NOMO-1 (cell line): ENCODE results near the gene CELA3B.
"Not testable (repeated sequence)": the region's sequence is repeated elsewhere in the genome, so short reads cannot be mapped to it uniquely, and the experiment has no call there.

Experiments used
- DNase-seq, 2 experiments: peaks; one replicate each; lab custom pipeline; 2025; ENCODE audit not compliant: unreplicated experiment in 2 of 2; lab: John Stamatoyannopoulos, UW

CELA3B gene, protein sequence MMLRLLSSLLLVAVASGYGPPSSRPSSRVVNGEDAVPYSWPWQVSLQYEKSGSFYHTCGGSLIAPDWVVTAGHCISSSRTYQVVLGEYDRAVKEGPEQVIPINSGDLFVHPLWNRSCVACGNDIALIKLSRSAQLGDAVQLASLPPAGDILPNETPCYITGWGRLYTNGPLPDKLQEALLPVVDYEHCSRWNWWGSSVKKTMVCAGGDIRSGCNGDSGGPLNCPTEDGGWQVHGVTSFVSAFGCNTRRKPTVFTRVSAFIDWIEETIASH

DNA sequence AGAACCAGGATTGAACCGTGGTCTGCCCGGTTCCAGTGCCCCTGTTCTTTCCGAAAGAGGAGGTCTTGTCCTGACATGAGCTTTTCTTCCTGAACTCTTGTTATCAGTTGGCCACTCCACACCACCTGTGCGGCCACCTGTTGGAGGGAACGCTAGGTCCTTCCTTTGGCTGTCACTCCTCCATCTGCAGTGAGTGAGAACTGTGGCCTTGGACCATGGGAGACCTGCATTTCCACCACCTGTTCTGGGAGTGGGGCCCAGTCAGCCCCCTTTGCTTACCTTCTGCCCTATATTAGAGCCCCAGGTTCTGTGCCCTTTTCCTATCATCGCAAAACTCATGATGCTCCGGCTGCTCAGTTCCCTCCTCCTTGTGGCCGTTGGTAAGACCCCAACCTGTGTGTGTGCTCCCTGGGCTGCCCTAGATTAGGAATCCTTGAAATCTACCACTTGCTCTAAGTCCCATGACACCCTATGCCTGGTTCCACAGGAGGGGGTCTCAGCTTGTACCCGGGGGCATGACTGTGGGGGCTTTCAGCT, at the start of gene CELA3B:
Gene CELA3B, plus strand, starts transcription at position 320 of the 537 bp plus-strand sequence. Its CDS starts 18 bp downstream, at position 338.
- not testable (repeated sequence) for DNase-seq

DNA sequence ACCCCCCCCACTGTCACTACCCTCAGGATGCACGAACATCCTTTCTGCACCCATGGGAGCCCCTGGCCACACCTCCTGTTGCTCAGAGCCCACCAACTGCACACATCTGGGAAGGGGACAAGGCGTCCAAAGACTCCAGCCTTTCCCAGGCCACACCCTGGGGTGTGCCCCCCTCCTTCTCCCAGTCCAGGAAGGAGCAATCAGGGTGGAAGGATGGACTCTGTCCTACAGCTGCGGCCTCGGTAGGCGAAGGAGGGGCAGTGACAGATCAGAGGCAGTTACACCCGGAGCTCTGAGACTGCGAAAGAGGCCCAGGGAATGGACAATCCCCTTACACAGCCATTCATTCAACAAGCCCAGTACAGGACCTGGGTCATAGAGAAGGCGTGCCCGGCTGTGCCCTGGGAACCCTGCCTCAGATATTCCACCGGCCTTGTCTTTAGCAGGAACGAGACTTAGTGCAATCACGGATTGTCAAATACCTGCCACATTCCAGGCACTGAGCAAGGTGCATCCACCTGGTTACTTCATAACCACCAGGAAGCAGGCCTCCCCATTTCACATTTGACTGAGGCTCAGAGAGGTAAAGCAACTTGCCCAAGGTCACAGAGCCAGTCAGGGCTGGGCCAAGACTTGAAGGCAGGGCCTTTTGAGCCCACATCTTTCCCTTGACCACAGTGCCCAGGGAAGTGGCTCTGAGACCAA, 49.1 kb upstream of the CELA3B start:
- DNase-seq = no peak

DNA sequence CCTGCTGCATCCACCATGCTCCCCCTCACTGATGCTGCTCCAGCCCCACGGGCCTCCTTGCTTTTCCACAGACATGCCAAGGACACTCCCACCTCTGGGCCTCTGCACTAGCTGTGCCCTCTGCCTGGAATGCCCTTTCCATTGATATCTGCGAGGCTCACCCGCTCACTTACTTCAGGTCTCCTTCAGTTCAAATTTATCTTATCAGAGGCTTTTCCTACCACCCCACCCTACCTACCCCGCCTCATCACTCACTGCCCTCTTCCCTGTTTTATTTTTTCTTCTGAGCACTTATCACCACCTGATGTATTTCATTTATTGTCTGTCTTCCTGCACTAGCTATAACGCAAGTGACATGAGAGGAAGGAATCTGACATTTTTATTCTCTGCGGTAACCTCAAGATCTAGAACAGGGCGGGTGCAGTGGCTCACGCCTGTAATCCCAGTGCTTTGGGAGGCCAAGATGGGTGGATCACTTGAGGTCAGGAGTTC, 46.7 kb upstream of the CELA3B start:
- no peak for DNase-seq

DNA sequence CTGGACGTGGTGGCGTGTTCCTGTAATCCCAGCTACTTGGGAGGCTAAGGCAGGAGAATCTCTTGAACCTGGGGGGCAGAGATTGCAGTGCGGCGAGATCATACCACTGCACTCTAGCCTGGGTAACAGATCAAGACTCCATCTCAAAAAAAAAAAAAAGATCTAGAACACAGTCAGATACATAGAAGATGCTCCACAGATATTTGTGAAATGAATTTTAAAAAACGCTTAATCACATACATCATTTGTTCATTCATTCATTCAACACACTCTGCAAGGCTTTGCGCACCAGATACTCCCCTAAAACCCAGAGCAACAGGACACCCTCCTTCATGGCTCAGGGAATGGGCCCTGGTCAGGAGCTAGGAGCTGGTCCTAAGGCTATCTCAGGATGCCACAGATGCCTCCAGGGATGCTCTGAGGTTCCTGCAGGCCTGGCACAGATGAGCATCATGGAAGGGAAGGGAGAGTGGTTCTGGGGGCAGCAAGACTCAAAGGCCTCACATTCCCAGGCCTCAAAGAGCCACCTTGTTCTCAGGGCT, 46.1 kb upstream of the CELA3B start:
- DNase-seq = no peak

DNA sequence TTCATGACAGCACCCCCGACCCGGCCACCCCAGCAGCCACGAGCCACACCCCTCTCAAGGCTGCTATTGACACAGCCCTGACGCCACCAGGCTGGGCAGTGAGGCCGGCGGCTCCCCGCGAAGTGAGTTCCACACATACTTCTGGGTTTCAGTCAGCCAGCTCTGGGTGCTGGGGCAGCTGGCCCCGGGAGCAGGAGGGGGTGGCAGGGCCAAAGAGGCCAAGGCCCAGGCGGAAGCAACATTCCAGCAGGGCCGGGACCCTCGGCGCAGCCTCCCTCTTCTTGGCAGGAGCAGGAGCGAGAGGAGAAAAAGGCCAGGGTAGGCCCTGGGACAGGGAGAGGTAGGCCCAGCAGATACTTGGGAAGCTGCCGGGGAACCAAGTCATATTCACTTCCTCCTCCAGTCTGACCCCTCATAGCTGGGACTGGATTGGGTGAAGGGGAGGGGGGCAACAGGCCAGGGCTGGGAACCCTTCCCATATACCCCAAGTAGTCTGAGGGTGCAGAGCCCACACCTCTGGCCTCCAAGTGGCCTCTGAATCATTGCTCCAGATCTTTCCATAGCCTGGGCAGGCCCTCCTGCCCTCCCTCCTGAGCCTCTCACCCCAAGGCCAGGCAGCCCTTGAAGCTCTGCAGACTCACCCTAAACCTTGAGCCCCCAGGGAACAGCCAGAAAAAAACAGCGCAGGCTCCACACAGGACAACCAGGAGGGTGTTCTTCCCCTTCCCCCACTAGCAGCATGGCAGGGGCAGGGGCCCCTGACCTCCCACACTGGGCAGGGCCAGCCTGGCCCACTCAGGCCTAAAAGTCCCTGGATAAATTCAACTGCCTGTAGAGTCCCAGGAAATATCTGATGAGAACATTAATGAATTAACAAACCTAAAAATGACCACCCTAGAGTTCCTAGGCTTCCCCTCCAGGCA, 45.4 kb upstream of the CELA3B start:
- DNase-seq = no peak

DNA sequence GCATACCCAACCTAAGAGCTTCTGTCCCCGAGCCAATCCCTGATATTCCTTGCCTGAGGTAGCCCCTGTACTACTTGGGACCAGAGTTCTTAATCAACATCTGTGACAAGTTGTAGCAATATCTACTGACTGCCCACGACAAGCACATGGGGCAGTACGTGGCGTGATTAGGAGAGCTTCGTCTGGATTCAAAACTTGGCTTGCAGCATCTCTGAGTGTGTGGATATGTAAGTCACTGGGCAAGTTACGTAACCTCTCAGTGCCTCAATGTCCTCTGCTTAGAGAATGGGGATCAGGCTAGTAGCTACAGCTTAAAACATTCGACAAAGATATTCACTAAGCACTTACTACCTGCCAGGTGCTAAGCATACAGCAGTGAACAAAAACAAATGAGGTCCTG, 44.7 kb upstream of the CELA3B start:
- DNase-seq = no peak

DNA sequence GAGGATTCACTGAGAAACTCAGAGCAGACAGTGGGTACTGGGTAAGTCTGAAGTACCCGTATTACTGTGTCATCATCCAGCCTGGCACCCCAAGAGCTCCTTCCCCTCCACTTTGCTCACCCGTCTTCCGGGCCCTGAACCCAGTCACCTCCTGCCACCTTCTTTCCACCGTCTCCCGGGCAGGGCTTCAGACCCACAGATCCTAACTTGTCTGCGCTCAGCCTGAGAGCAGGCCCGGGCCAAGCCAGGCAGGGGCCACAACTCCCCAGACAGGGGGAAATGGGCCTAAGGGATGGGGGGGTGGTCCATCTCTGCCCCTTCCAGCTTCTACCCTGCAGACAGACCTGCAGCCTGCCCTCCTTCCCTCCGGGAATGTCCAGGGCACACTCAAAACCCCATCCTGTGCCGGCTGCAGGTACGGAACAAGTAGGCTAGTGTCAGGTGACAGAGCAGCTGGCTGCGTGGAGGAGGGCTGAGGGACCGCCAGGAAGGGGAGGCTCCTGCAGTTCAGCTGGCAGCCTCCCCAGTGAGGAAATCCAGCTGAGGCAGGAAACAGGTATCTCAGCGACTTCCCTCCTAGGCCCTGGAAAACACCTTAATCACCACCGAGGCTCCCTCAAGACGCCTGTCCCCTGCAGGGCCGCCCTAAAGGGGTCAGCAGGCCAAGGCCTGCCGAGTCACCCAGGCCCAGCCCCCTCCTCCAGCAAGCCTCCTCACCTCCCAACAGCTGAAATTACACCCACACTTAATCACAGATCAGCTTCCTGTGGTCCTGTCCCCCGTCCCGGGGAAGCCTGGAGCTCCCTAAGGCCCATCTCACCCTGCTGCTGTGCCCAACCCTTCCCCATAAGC, 43.2 kb upstream of the CELA3B start:
- no peak for DNase-seq

DNA sequence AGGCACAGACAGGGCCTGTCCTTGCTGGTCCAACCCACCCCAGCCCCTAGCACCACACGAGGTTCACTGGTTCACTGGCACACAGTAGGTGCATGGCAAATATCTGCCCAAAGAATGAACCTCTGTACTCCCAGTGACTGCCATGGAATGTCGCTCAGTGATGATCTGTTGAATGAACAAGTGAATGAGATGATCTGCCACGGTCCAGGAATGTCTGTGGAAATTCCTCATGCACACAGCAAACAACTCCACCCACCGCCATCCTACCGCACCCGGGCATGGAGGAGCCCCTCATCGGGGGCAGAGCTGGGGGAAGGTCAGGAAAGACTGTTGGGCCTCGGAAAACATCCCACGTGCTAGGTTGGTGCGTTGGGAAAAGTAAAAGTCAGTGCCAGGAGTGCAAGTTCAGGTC, 41.4 kb upstream of the CELA3B start:
- no peak for DNase-seq

DNA sequence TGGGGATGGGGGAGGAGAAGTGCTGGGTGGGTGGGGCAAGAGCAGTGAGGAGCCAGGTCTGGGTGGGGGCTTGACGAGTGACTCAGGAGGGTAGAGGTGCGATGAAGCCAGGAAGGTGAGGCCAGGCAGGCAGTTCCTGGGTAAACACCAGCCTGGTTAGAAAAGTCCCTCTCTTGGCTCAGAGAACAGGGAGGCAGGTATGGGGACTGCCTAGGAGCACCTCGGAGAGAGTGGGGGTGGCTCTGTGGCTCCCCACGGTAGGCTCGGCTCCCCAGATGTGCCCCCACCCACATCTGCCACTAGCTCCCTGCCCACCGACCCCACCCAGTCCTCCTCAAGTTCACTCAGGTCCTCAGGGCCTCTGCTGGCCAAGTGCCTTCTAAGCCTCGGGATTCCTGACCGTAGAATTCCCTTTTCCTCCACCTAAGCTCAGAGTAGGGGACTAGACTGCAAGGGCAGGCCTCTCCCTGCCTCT, 40.9 kb upstream of the CELA3B start:
- DNase-seq = no peak

DNA sequence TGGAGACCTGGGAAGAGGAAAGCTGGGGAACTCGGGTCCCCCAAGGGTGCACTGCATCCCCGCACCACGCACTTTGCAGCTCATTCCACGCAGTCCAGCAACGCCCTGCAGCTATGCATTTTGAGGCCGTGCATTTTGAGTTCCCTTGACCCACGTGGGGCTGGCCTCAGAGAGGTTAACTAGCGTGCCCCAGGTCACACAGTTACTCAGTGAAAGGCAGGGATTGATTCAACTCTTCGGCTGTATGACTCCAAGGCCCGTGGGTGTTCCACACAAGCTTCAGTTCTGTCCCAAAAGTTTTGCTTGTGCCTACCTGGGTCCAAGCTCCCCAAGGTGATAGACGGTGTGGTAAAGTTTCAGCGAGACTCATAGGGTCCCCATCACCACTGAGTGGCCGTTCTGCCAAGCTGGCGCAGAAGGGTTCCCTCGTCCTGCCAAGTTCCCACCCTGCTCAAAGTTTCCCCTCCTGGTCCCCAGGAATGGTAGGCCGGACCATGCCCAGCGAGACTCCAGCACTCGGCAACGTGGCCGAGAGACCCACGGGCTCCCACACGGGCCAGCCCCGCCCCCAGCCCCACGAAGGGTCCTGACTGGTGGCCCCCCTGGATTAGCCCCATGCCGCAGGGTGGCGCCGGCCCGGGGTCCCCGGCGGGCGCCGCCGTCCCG, 40.3 kb upstream of the CELA3B start:
- no peak for DNase-seq

DNA sequence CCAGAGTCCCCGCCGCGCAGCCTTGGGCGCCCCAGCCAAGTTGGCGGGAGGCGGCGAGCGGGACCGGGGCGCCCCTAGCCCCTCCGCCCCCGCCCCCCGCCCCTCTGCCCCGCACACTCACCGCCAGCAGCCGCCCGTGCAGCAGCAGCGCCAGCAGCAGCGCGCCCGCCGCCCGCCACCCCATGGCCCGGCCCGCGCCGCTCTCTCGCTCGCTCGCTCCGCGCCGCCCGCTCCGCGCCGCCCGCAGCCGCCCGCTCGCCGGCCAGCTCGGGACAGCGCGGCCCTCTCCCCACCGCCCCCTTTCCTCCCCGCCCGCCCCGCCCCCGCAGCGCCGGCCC, 39.8 kb upstream of the CELA3B start, which contains the start of gene HSPG2:
Gene HSPG2, minus strand, starts transcription at position 277 of the 338 bp plus-strand sequence. Its CDS starts 93 bp downstream, at position 184.
- DNase-seq = no peak

DNA sequence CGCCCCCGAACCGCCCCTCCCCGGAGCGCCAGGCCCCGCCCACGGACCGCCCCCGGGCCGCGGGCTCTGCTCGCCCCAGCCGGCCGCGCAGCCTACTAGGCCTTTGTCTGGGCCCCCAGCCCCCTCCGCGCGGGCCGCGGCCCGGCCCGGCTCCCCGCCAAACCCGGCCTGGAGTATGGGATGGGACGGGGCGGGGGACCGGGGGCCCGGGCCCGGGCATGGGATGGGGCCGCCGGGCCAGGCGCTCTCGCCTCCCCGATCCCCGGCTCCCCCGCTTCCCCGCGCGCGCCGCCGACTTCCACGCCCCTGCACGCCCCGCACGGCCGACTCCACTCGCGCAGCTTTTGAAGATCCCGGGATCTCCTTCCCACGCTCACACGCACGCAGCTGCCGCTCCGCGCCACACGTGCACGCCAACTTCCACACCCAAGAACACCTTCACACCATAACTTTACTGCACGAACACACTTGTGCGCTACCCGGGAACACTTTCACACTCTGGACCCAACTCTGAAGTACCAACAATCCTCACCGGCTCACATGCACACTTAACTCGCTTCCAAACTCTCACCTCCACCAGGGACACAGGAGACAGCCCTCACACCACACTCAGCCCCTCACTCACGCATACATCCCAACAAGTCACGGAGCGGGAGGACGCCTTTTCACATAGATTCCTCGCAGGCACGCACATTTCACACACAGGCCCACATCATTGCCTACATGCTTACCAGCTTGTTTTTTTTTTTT, 39.3 kb upstream of the CELA3B start:
- DNase-seq = peak; percentile 37 to 80

DNA sequence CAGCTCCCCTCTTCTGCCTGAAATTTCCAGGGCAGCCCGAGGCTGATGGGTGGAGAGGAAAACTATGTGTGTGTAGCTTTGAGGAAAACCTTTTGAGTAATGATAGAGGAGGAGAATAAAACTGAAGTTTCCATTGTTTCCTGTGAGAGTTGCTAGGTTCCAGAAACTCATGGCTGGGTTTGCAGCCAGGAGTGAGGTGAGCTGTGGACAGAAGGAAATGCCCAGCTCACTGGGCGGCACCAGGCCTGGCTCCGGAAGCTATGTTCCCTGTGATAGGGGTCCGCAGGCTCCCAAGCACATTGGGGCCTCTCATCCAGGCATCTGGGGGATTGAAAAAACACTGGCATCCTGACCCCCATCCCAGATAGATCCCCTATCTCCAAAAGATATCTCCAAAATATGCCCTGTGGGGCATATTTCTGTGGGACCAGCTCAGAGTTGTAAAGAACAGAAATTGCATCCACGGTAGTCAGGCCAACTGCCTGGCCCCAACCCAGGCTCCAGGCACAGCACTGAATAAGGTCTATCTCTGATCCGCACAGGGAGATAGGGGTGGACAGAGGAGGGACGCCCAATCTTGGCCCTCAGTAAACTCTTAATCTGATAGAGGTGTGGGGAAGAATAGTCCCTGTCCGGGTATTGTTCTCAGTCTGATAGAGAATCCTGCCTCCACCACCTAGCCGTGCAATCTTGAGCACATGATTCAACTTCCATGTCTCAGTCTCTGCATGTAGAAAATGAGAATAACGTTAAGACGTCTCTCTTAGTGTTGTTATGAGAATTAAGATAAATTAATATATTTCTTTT, 37.9 kb upstream of the CELA3B start:
- DNase-seq = no peak

DNA sequence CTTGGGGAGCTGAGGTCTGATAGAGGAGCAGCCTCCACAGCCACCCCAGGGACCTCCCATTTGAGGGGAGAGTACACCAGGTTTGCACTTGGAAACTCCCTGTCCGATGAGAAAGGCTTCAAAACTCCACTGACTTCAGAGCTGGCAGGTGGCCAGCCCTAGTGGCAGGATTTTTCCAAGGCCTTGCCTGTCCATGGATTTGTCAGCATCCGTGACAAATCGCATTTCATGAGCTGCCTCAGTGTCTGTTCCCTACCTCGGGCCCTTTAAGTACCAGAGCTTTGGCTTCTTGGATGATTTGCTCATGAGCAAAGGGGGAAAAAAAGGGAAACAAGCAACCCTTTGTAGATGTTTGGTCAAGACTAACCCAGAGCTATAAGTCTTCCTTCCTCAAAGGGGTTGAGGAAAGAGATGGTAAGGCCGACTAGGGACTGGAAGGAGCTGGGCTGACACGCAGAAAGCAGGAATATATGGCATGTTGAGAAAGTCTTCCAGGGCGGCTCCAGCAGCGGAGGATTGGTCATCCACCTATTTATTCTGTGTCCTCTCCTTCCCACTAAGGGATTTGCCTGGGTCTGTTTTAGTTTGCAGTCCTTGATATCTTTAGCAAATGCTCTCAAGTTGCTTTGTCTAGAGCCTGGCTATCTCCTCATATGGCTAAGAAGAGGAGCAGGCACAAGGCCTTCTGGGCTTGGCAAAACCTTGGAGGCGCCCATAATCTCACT, 37.0 kb upstream of the CELA3B start:
- peak; percentile 43 to 75 for DNase-seq

DNA sequence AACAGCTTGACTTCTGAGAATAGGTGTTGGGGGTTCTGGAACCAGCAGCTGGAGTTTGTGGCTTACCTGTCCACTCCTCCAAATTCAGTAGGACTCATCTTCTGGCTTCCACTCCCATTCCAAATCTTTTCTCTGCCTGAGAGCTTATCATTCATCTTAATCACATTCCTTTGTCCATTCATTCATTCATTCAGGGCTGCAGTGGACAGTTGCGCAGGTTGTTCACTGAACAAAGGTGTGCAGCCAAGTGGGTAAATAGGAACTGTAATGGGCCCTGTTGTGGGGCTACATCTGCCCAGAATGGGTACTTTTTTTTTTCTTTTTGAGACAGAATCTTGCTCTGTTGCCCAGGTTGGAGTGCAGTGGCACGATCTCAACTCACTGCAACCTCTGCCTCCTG, 36.3 kb upstream of the CELA3B start:
- DNase-seq = no peak

DNA sequence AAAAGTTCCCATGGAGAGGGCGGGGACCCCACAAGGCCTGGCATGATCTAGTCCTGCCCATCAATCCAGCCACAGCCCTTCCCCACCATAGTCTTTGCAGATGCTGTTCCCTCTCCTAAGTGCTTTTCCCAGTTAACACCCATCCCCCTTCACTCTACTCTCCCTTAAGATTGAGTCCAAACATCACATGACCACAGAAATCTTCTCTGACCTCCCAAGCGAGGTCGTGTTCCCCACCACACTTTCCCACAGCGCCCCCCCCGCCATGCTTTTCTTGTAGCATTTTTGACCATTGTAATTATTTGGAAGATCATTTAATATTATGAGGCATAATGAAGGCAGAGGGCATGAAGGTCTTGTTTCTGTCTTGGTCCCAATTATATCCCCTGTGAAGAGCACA, 35.5 kb upstream of the CELA3B start:
- DNase-seq = no peak

DNA sequence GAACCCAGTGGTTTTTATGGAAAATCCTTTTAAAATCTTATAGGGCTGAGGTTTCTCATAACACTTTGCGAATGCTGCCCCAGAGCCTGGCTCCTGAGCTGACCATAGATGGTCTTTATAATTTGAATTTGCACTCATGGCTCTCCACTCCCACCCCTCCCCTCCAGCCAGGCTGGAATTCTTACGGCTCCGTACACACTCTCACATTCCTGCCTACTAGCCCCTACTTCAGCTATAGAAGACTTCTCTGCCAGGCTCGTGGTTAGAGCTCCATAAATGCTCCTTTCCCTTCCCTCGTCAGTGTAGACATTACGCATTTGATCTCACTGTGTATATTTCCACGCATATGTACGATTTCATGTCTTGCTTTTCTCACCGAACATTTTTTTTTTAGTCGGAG, 34.4 kb upstream of the CELA3B start:
- no peak for DNase-seq
